Activated CD4-positive, alpha-beta T cell treated with anti-CD3 and anti-CD28 coated beads, Interleukin-2, amount 50 U/mL, for 4 hours (primary cell): ENCODE results near the gene NDUFAF8.

ENCODE experiments used
- DNase-seq, 2 experiments: peaks; one replicate each; pipeline ENCODE4 v3.0.0-alpha.2; 2020

NDUFAF8 gene

GRCh38 chr17:81254955-81255717, 16.0 kb downstream of the NDUFAF8 start:
- DNase-seq, result no peak

- DNase-seq, result no peak
Observed at GRCh38 chr17:81256616-81257015, 17.5 kb downstream of the NDUFAF8 start.

- no peak for DNase-seq
Observed at GRCh38 chr17:81257533-81257932, 18.4 kb downstream of the NDUFAF8 start.

- DNase-seq, result no peak
Observed at GRCh38 chr17:81258292-81258691, 19.2 kb downstream of the NDUFAF8 start.

GRCh38 chr17:81259058-81259605, 20.0 kb downstream of the NDUFAF8 start:
- DNase-seq, result no peak

GRCh38 chr17:81260171-81260570, 21.1 kb downstream of the NDUFAF8 start:
- DNase-seq, result no peak

GRCh38 chr17:81260641-81261040, 21.5 kb downstream of the NDUFAF8 start:
- DNase-seq, result no peak

- no peak for DNase-seq
Observed at GRCh38 chr17:81261096-81261495, 22.0 kb downstream of the NDUFAF8 start.

- DNase-seq, result no peak
Observed at GRCh38 chr17:81261582-81262336, 22.6 kb downstream of the NDUFAF8 start.

GRCh38 chr17:81263371-81264181, 24.5 kb downstream of the NDUFAF8 start:
- DNase-seq, result no peak

- no peak for DNase-seq
Observed at GRCh38 chr17:81264640-81265039, 25.5 kb downstream of the NDUFAF8 start.

GRCh38 chr17:81265576-81265975, 26.5 kb downstream of the NDUFAF8 start:
- no peak for DNase-seq

- DNase-seq, result no peak
Observed at GRCh38 chr17:81267390-81268067, 28.4 kb downstream of the NDUFAF8 start.

GRCh38 chr17:81270279-81270678, 31.2 kb downstream of the NDUFAF8 start:
- DNase-seq, result no peak

- no peak for DNase-seq
Observed at GRCh38 chr17:81271226-81271625, 32.1 kb downstream of the NDUFAF8 start.

- DNase-seq, result no peak
Observed at GRCh38 chr17:81272616-81273015, 33.5 kb downstream of the NDUFAF8 start.

- no peak for DNase-seq
Observed at GRCh38 chr17:81273698-81274470, 34.8 kb downstream of the NDUFAF8 start.

- DNase-seq, result no peak
Observed at GRCh38 chr17:81274471-81274855, 35.3 kb downstream of the NDUFAF8 start.

GRCh38 chr17:81276781-81277180, 37.7 kb downstream of the NDUFAF8 start:
- no peak for DNase-seq

- no peak for DNase-seq
Observed at GRCh38 chr17:81277421-81277820, 38.3 kb downstream of the NDUFAF8 start.

- DNase-seq, result no peak
Observed at GRCh38 chr17:81277946-81278693, 39.0 kb downstream of the NDUFAF8 start.
